BJ (cell line): ENCODE results near the gene WFS1. TPM values are rescaled to one million over a fixed set of nuclear protein-coding genes. Genes with fewer than 3 reads are reported as not detected.

Experiments used
- CTCF ChIA-PET: fragments of 350-600 bp; formaldehyde crosslinking; extraction: SDS; loops from one replicate; lab custom pipeline; 2021; ENCODE audit warnings: antibody characterized with exemption, inconsistent platforms; lab: Yijun Ruan, JAX
- POLR2A ChIA-PET: fragments of 300-600 bp; sonication (Branson Sonifier 250); formaldehyde crosslinking; extraction: SDS; loops from one replicate; lab custom pipeline; 2021; ENCODE audit warnings: antibody characterized with exemption; lab: Charles Lee
- DNase-seq: peaks from one replicate; pipeline ENCODE4 v3.0.0-alpha.2; 2011; ENCODE audit warnings: low read depth
- H3K27me3 ChIP-seq: 2 replicates; pipeline ENCODE4 v1.6.0; 2011; ENCODE audit warnings: low read length; ENCODE audit not compliant: control insufficient read depth, insufficient read depth
- H3K36me3 ChIP-seq: 2 replicates; pipeline ENCODE4 v1.5.1; 2011; ENCODE audit warnings: low read length; ENCODE audit not compliant: control insufficient read depth, insufficient read depth
- H3K4me3 ChIP-seq: 2 replicates; pipeline ENCODE4 v1.5.1; 2011; ENCODE audit warnings: low read depth, mild to moderate bottlenecking, control low read depth, low read length
- CTCF ChIP-seq: IDR thresholded peaks from 2 replicates; pipeline ENCODE4 v1.5.1; 2011; ENCODE audit warnings: low read depth, mild to moderate bottlenecking, control low read depth, inconsistent platforms, low read length, moderate library complexity; ENCODE audit not compliant: insufficient read depth
- polyA plus RNA-seq: library from polyadenylated mRNA; depleted of rRNA; stranded (reverse); fragments of >200 nt; gene quantifications from 2 replicates; pipeline ENCODE4 v1.2.3, GENCODE V29; 2011

The WFS1 gene
- polyA plus RNA-seq, 1 experiment = 66.4 TPM

DNA sequence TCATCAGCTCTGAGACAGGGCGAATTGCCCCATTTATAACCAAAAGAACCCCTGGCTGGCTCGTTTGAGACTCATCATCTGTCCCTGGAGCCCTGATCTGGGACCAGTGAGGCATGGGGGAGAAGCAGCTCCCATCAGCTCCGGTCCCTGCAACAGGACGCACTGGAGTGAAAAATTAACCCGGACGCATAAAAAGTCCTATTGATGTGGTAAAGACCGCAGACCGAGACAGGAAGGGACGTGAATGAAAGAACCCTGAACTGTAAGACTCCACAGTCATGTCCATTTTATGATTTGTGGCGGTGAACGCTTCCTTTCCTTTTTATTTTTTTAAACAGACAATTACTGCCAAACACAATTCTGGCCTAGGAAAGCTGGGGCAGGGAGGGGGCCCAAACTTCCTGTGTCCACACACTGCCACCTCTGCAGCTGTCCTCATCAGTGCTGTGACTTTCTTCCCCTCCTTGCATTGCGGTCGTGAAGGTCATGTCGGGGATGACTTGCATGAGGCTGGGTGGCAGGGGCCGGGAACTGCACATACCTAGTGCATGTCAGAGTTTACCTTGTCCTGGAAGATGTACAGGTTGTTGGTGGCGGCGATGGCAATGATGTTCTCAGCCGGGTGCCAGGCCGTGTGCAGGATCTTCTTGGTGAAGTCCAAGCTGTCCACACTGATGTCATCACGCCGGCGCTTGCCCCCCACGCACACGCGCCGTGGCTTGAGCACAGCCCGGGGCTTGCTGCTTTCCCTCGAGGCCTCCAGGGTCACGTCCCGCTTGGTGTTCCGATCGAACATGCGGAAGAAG, 53.3 kb downstream of the WFS1 start:
- no peak for TF ChIP-seq CTCF
- ChIA-PET CTCF (interaction anchor here (0.9 to 14.2 kb wide), 4 partner anchors 9 to 102 kb away, joined by 3 to 496 read pairs (median 199); partner anchors contain the start of gene WFS1), POLR2A (no interaction called here)
- DNase-seq = no peak
- H3K4me3 ChIP-seq = no peak overlapping the region
- peaks cover 3% of the 10 kb centered on the region for H3K27me3 ChIP-seq
- H3K36me3 ChIP-seq = no peaks in the 10 kb centered on the region

GRCh38 chr4:6324461-6324998, 54.9 kb downstream of the WFS1 start:
- DNase-seq = no peak
- POLR2A ChIA-PET = no interaction called here
- CTCF ChIA-PET = interaction anchor here (0.6 to 14.2 kb wide), 5 partner anchors 7 to 74 kb away, joined by 3 to 496 read pairs (median 15); partner anchors contain the start of gene WFS1
- H3K27me3 ChIP-seq = peaks cover 3% of the 10 kb centered on the region; the same call in 1 of the 2 replicates
- no peak for TF ChIP-seq CTCF
- H3K4me3 ChIP-seq = no peak overlapping the region
- H3K36me3 ChIP-seq = no peaks in the 10 kb centered on the region

GRCh38 chr4:6324999-6325787, 55.5 kb downstream of the WFS1 start:
- Histone ChIP-seq H3K36me3 (no peaks in the 10 kb centered on the region), H3K4me3 (no peak overlapping the region), H3K27me3 (peaks cover 6% of the 10 kb centered on the region; the same call in 1 of the 2 replicates)
- no peak for TF ChIP-seq CTCF
- ChIA-PET POLR2A (no interaction called here), CTCF (interaction anchor here (0.7 to 14.2 kb wide), 4 partner anchors 11 to 74 kb away, joined by 3 to 496 read pairs (median 194); partner anchors contain the start of gene WFS1)
- DNase-seq = no peak

- H3K27me3 ChIP-seq = peaks cover 6% of the 10 kb centered on the region; the same call in 1 of the 2 replicates
- no peaks in the 10 kb centered on the region for H3K36me3 ChIP-seq
- no peak overlapping the region for H3K4me3 ChIP-seq
- DNase-seq = no peak
- POLR2A ChIA-PET = no interaction called here
- TF ChIP-seq CTCF = no peak
- CTCF ChIA-PET = interaction anchor here (0.7 to 14.2 kb wide), 5 partner anchors 10 to 75 kb away, joined by 3 to 496 read pairs (median 10); partner anchors contain the start of gene WFS1
These were observed 56.2 kb downstream of the WFS1 start for GRCh38 chr4:6325788-6326290.
